Endothelial cell of umbilical vein (primary cell): ENCODE measurements around the gene SERPINA3. TPM values are rescaled to one million over a fixed set of nuclear protein-coding genes. Genes with fewer than 3 reads are reported as not detected.

ENCODE experiments used
- BruUV-seq: library from RNA; stranded (reverse); fragments of 400-500 nt; replicated peaks from 2 replicates; lab custom pipeline; 2021; lab: Mats Ljungman, UMichigan
- CTCF ChIA-PET: fragments of 300-600, 350-600 bp; sonication (Branson Sonifier 250); formaldehyde crosslinking; loops from one replicate; lab custom pipeline; 2021; ENCODE audit warnings: antibody characterized with exemption, inconsistent platforms; lab: Charles Lee
- POLR2A ChIA-PET: fragments of 300-600, 350-600 bp; sonication (Branson Sonifier 250); formaldehyde crosslinking; loops from one replicate; lab custom pipeline; 2021; ENCODE audit warnings: antibody characterized with exemption, inconsistent platforms; lab: Charles Lee
- DNase-seq: peaks from one replicate; pipeline ENCODE4 v3.0.0-alpha.2; 2011; ENCODE audit warnings: low read depth, low spot score
- FAIRE-seq: peaks from 2 replicates; lab custom pipeline; 2011; peaks lifted over from hg19 to GRCh38; lab: Jason Lieb, UNC
- H2AFZ ChIP-seq: 2 replicates; pipeline ENCODE4 v1.6.0; 2012; ENCODE audit warnings: low read depth, low read length, control low read depth, inconsistent platforms
- H3K27ac ChIP-seq: 2 replicates; pipeline ENCODE4 v1.5.1; 2011; ENCODE audit warnings: low read depth, mild to moderate bottlenecking, control low read depth, low read length, moderate library complexity; ENCODE audit not compliant: insufficient read depth
- H3K27me3 ChIP-seq, 2 experiments: 2 replicates each; pipeline versions ENCODE4 v1.6.0 to v1.6.1; 2011; ENCODE audit warnings: low read length in 2 of 2, mixed read lengths in 1 of 2; ENCODE audit not compliant: control insufficient read depth in 2 of 2, insufficient read depth in 2 of 2
- H3K36me3 ChIP-seq, 2 experiments: 2 replicates in 1 of 2; 3 replicates in 1 of 2; pipeline ENCODE4 v1.5.1; 2011; ENCODE audit warnings: low read length in 2 of 2, mild to moderate bottlenecking in 1 of 2, moderate library complexity in 1 of 2; ENCODE audit not compliant: control insufficient read depth in 2 of 2, insufficient read depth in 2 of 2; ENCODE audit errors: extremely low read depth in 1 of 2
- H3K4me1 ChIP-seq: 3 replicates; pipeline ENCODE4 v1.5.1; 2011; ENCODE audit warnings: mild to moderate bottlenecking, low read length; ENCODE audit not compliant: control insufficient read depth, insufficient read depth; ENCODE audit errors: extremely low read depth
- H3K4me2 ChIP-seq: 2 replicates; pipeline ENCODE4 v1.6.1; 2011; ENCODE audit warnings: low read length, control low read depth, mixed read lengths; ENCODE audit not compliant: insufficient read depth
- H3K4me3 ChIP-seq, 3 experiments: fragments of 200-600 bp in 1 of 3; sonication (generic), shearing (Covaris generic) in 1 of 3; replicated peaks in 1 of 3; 2 replicates each; pipeline ENCODE4 v1.5.1; 2011 to 2016; ENCODE audit warnings: control low read depth in 3 of 3, low read length in 3 of 3, mild to moderate bottlenecking in 2 of 3, inconsistent platforms in 1 of 3, low read depth in 1 of 3, moderate library complexity in 1 of 3; ENCODE audit not compliant: insufficient read depth in 1 of 3
- H3K79me2 ChIP-seq: 2 replicates; pipeline ENCODE4 v1.6.0; 2012; ENCODE audit warnings: low read length, inconsistent platforms; ENCODE audit not compliant: control insufficient read depth, insufficient read depth
- H3K9ac ChIP-seq: replicated peaks from 2 replicates; pipeline ENCODE3; 2011; ENCODE audit warnings: low read length, control low read depth; ENCODE audit not compliant: insufficient read depth; ENCODE audit errors: extremely low read depth
- H3K9me1 ChIP-seq: replicated peaks from 3 replicates; pipeline ENCODE4 v1.6.0; 2011; ENCODE audit warnings: mild to moderate bottlenecking, low read length; ENCODE audit not compliant: control insufficient read depth, insufficient read depth; ENCODE audit errors: extremely low read depth
- H3K9me3 ChIP-seq: replicated peaks from 2 replicates; pipeline ENCODE4 v1.5.1; 2012; ENCODE audit warnings: low read length, inconsistent platforms; ENCODE audit not compliant: control insufficient read depth, insufficient read depth
- H4K20me1 ChIP-seq: replicated peaks from 2 replicates; pipeline ENCODE3; 2011; ENCODE audit warnings: mild to moderate bottlenecking, low read length; ENCODE audit not compliant: control insufficient read depth, insufficient read depth; ENCODE audit errors: extremely low read depth
- EZH2 ChIP-seq: IDR thresholded peaks from 2 replicates; pipeline ENCODE4 v1.6.1; 2012; ENCODE audit warnings: borderline replicate concordance, low read depth, mild to moderate bottlenecking, moderate library complexity, low read length, inconsistent platforms; ENCODE audit not compliant: severe bottlenecking
- FOS ChIP-seq: IDR thresholded peaks from 2 replicates; pipeline ENCODE4 v1.6.1; 2011; ENCODE audit warnings: mild to moderate bottlenecking, low read length, moderate library complexity, borderline replicate concordance; ENCODE audit not compliant: insufficient read depth
- GATA2 ChIP-seq: IDR thresholded peaks from 2 replicates; pipeline ENCODE4 v1.7.0; 2011; ENCODE audit warnings: low read depth, mild to moderate bottlenecking, moderate library complexity, mixed read lengths, low read length; ENCODE audit not compliant: insufficient read length, insufficient read depth
- JUN ChIP-seq: IDR thresholded peaks from 2 replicates; pipeline ENCODE4 v1.6.1; 2011; ENCODE audit warnings: borderline replicate concordance, low read depth; ENCODE audit not compliant: insufficient read length, insufficient read depth
- MYC ChIP-seq: IDR thresholded peaks from one replicate; pipeline ENCODE4 v1.6.1; 2011; ENCODE audit warnings: mild to moderate bottlenecking, low read depth, low read length
- POLR2A ChIP-seq: IDR thresholded peaks from 2 replicates; pipeline ENCODE4 v1.6.1; 2012; ENCODE audit warnings: low read depth, mild to moderate bottlenecking, control low read depth, low read length
- POLR2AphosphoS5 ChIP-seq: IDR thresholded peaks from 2 replicates; pipeline ENCODE4 v1.6.1; 2012; ENCODE audit warnings: low read depth, mild to moderate bottlenecking, control low read depth, low read length, moderate library complexity; ENCODE audit not compliant: insufficient read depth
- dilution Hi-C: fragments of 300-500 bp; cut with MboI; formaldehyde crosslinking; loops from one replicate; pipeline ENCODE4 v1.15.0; 2019; ENCODE audit warnings: low sequenced_read_pairs; ENCODE audit not compliant: extremely low pct_ligation_motif_present
- intact Hi-C: fragments of 100-400 bp; cut with micrococcal nuclease; formaldehyde crosslinking; loops from one replicate; pipeline ENCODE4 v1.10.0; 2022
- polyA plus RNA-seq, 4 experiments: library from polyadenylated mRNA; depleted of rRNA in 3 of 4; stranded (reverse) in 3 of 4; unstranded in 1 of 4; fragments of >200 nt; gene quantifications; 2 replicates each; pipeline versions ENCODE4 v1.2.1 to v1.2.3, GENCODE V29; 2011 to 2012; ENCODE audit warnings: missing spikeins in 1 of 4
- total RNA-seq: library from RNA; stranded (reverse); gene quantifications from 2 replicates; pipeline ENCODE4 v1.2.3, GENCODE V29; 2021
- TF ChIP-seq, protein P1 (sequence below): IDR thresholded peaks from 2 replicates; pipeline ENCODE4 v1.6.1; 2011; ENCODE audit not compliant: insufficient read depth, insufficient read length
- TF ChIP-seq, protein P2 (sequence below), 2 donors: IDR thresholded peaks; 1 replicate in 1 of 2; 2 replicates in 1 of 2; pipeline ENCODE4 v1.5.1; 2011; ENCODE audit warnings: low read length in 2 of 2, mild to moderate bottlenecking in 2 of 2, moderate library complexity in 2 of 2, control low read depth in 1 of 2, inconsistent platforms in 1 of 2, low read depth in 1 of 2; ENCODE audit not compliant: insufficient read depth in 1 of 2; ENCODE audit errors: extremely low read depth in 1 of 2

The SERPINA3 gene
- total and polyA plus RNA-seq, 2 donors (not counting 3 experiments of a cell fraction or from before 2014, with no cell fraction given): not detected

DNA sequence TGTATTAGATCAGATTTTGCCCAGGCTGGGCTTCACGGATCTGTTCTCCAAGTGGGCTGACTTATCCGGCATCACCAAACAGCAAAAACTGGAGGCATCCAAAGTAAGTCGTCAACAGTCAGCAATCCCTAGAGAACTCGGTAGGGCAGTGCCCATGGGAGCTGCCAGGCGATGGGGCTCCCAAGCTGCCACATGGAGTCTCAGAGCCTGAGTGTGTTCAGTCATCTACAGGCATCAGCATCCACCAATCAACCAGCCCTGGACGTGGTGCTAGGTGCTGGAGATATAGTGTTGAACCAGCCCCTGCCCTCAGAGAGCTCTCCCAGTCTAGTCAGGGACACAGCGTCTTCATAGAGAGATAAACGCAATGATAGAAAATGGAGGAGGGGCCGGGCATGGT, 44.0 kb upstream of the SERPINA3 start:
- ChIA-PET POLR2A (no interaction called here), CTCF (no interaction called here)
- Histone ChIP-seq H3K9ac (no peak overlapping the region), H3K36me3 (no peaks in the 10 kb centered on the region), H3K27me3 (no peaks in the 10 kb centered on the region), H3K27ac (no peak overlapping the region), H3K9me3 (no peaks in the 10 kb centered on the region), H3K79me2 (no peaks in the 10 kb centered on the region), H3K4me1 (no peaks in the 10 kb centered on the region), H4K20me1 (no peaks in the 10 kb centered on the region), H2AFZ (no peak overlapping the region), H3K4me3 (no peak overlapping the region), H3K4me2 (no peak overlapping the region), H3K9me1 (no peaks in the 10 kb centered on the region)
- FAIRE-seq (no peak), DNase-seq (no peak)
- no TSS peak for BruUV-seq
- intact Hi-C loops (no loop called here), dilution Hi-C loops (no loop called here)
- TF ChIP-seq JUN (no peak), MYC (no peak), GATA2 (no peak)

DNA sequence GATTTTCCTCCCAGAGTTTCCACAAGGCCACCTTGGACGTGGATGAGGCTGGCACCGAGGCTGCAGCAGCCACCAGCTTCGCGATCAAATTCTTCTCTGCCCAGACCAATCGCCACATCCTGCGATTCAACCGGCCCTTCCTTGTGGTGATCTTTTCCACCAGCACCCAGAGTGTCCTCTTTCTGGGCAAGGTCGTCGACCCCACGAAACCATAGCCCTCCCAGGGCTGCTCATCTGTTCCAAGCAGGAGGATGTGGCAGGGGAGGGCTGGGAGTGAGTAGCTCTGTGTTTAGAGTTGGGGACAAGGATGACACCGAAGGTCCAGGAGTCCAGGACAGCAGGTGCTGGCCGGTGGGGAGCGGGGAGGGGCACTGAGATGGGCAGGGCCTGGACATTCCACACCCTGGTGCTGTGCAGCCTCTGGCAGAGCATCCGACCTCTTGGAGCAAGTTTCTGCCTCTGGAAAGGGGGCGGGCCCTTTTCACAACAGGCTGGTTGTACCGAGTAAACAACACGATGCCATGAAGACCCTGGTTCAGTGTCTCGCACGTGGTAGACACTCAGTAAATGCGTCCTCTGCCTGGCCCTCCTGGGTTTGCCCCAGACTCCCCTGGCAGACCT, 42.7 kb upstream of the SERPINA3 start:
- dilution Hi-C loops (no loop called here), intact Hi-C loops (no loop called here)
- POLR2A ChIA-PET: no interaction called here
- Histone ChIP-seq H3K36me3 (no peaks in the 10 kb centered on the region), H3K4me2 (no peak overlapping the region), H3K27ac (no peak overlapping the region), H3K9ac (no peak overlapping the region), H3K4me1 (no peaks in the 10 kb centered on the region), H3K79me2 (no peaks in the 10 kb centered on the region), H3K4me3 (no peak overlapping the region), H3K9me3 (no peaks in the 10 kb centered on the region), H3K27me3 (no peaks in the 10 kb centered on the region), H3K9me1 (no peaks in the 10 kb centered on the region), H2AFZ (no peak overlapping the region), H4K20me1 (no peaks in the 10 kb centered on the region)
- no TSS peak for BruUV-seq
- FAIRE-seq: no peak
- TF ChIP-seq POLR2A (no peak), JUN (no peak), POLR2AphosphoS5 (no peak), EZH2 (no peak), MYC (no peak), GATA2 (no peak), FOS (no peak)
- TF ChIP-seq, protein P1, sequence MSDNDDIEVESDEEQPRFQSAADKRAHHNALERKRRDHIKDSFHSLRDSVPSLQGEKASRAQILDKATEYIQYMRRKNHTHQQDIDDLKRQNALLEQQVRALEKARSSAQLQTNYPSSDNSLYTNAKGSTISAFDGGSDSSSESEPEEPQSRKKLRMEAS: no peak
- TF ChIP-seq, protein P2, sequence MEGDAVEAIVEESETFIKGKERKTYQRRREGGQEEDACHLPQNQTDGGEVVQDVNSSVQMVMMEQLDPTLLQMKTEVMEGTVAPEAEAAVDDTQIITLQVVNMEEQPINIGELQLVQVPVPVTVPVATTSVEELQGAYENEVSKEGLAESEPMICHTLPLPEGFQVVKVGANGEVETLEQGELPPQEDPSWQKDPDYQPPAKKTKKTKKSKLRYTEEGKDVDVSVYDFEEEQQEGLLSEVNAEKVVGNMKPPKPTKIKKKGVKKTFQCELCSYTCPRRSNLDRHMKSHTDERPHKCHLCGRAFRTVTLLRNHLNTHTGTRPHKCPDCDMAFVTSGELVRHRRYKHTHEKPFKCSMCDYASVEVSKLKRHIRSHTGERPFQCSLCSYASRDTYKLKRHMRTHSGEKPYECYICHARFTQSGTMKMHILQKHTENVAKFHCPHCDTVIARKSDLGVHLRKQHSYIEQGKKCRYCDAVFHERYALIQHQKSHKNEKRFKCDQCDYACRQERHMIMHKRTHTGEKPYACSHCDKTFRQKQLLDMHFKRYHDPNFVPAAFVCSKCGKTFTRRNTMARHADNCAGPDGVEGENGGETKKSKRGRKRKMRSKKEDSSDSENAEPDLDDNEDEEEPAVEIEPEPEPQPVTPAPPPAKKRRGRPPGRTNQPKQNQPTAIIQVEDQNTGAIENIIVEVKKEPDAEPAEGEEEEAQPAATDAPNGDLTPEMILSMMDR (IDR thresholded peaks at IDR 0.05; ENCODE audit: extremely low read depth in 1 of 2, insufficient read depth in 1 of 2, low read depth in 1 of 2, low read length in 2 of 2): no peak
- DNase-seq: no peak
- CTCF ChIA-PET: no interaction called here
